Endothelial cell of umbilical vein (primary cell): Measurements from ENCODE around the gene FBXO44.
"Not testable (repeated sequence)": the region's sequence is repeated elsewhere in the genome, so short reads cannot be mapped to it uniquely, and the experiment has no call there.

Experiments
- CTCF ChIP-seq, 2 donors: IDR thresholded peaks; 1 replicate in 1 of 2; 2 replicates in 1 of 2; pipeline ENCODE4 v1.5.1; 2011; ENCODE audit warnings: low read length in 2 of 2, mild to moderate bottlenecking in 2 of 2, moderate library complexity in 2 of 2, control low read depth in 1 of 2, inconsistent platforms in 1 of 2, low read depth in 1 of 2; ENCODE audit not compliant: insufficient read depth in 1 of 2; ENCODE audit errors: extremely low read depth in 1 of 2
- EZH2 ChIP-seq: IDR thresholded peaks from 2 replicates; pipeline ENCODE4 v1.6.1; 2012; ENCODE audit warnings: borderline replicate concordance, low read depth, mild to moderate bottlenecking, moderate library complexity, low read length, inconsistent platforms; ENCODE audit not compliant: severe bottlenecking
- FOS ChIP-seq: IDR thresholded peaks from 2 replicates; pipeline ENCODE4 v1.6.1; 2011; ENCODE audit warnings: mild to moderate bottlenecking, low read length, moderate library complexity, borderline replicate concordance; ENCODE audit not compliant: insufficient read depth
- JUN ChIP-seq: IDR thresholded peaks from 2 replicates; pipeline ENCODE4 v1.6.1; 2011; ENCODE audit warnings: borderline replicate concordance, low read depth; ENCODE audit not compliant: insufficient read length, insufficient read depth
- MAX ChIP-seq: IDR thresholded peaks from 2 replicates; pipeline ENCODE4 v1.6.1; 2011; ENCODE audit not compliant: insufficient read depth, insufficient read length
- POLR2A ChIP-seq: IDR thresholded peaks from 2 replicates; pipeline ENCODE4 v1.6.1; 2012; ENCODE audit warnings: low read depth, mild to moderate bottlenecking, control low read depth, low read length
- POLR2AphosphoS5 ChIP-seq: IDR thresholded peaks from 2 replicates; pipeline ENCODE4 v1.6.1; 2012; ENCODE audit warnings: low read depth, mild to moderate bottlenecking, control low read depth, low read length, moderate library complexity; ENCODE audit not compliant: insufficient read depth

DNA sequence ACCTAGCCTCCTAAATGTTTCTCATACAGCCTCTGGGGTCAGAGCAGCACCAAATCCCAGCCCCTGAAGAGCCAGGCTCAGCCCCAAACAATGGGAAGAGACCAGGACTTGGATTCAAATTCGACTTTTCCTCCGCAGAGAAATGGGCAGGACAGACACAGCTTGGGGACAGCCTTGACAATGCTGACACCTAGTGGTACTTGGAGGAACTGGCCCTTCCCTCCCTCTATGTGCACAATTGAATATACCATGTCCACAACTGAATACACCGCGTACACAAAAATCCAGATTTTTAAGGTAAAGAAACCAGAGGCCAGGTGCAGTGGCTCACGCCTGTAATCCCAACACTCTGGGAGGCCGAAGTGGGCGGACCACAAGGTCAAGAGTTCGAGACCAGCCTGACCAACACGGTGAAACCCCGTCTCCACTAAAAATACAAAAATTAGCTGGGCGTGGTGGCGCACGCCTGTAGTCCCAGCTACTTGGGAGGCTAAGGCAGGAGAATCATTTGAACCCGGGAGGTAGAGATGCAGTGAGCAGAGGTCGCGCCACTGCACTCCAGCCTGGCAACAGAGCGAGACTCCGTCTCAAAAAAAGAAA lies 12.2 kb upstream of the FBXO44 start:
- TF ChIP-seq MAX, POLR2A, EZH2, POLR2AphosphoS5, FOS, JUN: not testable (repeated sequence)
- peak; percentile 87 to 91 for TF ChIP-seq CTCF (IDR thresholded peaks at IDR 0.05; ENCODE audit: extremely low read depth in 1 of 2, insufficient read depth in 1 of 2, low read depth in 1 of 2, low read length in 2 of 2)
